Ovary (tissue), 3 donors: ENCODE results near the gene KRT76.

Experiments used
- CTCF ChIP-seq, 3 donors: fragments of 450-650 bp in 2 of 3; fragments of 200-600 bp in 1 of 3; IDR thresholded peaks; one replicate each; pipeline versions ENCODE4 v1.5.1 to v1.8.0; 2016 to 2022; ENCODE audit warnings: antibody characterized with exemption in 3 of 3, mild to moderate bottlenecking in 1 of 3
- EP300 ChIP-seq: sonication (generic); formaldehyde crosslinking; IDR thresholded peaks from one replicate; pipeline ENCODE4 v1.6.1; 2017; ENCODE audit warnings: antibody characterized with exemption
- POLR2A ChIP-seq: fragments of 450-650 bp; IDR thresholded peaks from one replicate; pipeline ENCODE4 v1.6.1; 2017; ENCODE audit warnings: antibody characterized with exemption, mild to moderate bottlenecking, moderate library complexity
- donor health status: DM: no; HTN: no; CAD: no.

GRCh38 chr12:52823761-52824450 lies 46.8 kb upstream of the KRT76 start:
- TF ChIP-seq CTCF (IDR thresholded peaks at IDR 0.05): no peak
- no peak for TF ChIP-seq POLR2A
- TF ChIP-seq EP300: no peak
